BLaER1 (cell line): ENCODE measurements around the gene FARP2.

Experiments used
- H3K27ac ChIP-seq: shearing (Covaris generic); formaldehyde crosslinking; 2 replicates; pipeline ENCODE4 v1.8.1; 2022
- H3K27me3 ChIP-seq: shearing (Covaris generic); formaldehyde crosslinking; 2 replicates; pipeline ENCODE4 v1.8.1; 2022
- H3K36me3 ChIP-seq: shearing (Covaris generic); formaldehyde crosslinking; 2 replicates; pipeline ENCODE4 v1.8.1; 2022
- H3K4me1 ChIP-seq: shearing (Covaris generic); formaldehyde crosslinking; 2 replicates; pipeline ENCODE4 v1.8.1; 2022
- H3K4me2 ChIP-seq: shearing (Covaris generic); formaldehyde crosslinking; 2 replicates; pipeline ENCODE4 v1.8.1; 2022
- H3K4me3 ChIP-seq: shearing (Covaris generic); formaldehyde crosslinking; 2 replicates; pipeline ENCODE4 v1.8.1; 2022
- H3K9ac ChIP-seq: shearing (Covaris generic); formaldehyde crosslinking; 2 replicates; pipeline ENCODE4 v1.8.1; 2022
- H3K9me3 ChIP-seq: shearing (Covaris generic); formaldehyde crosslinking; 2 replicates; pipeline ENCODE4 v1.8.1; 2022
- H4K20me1 ChIP-seq: shearing (Covaris generic); formaldehyde crosslinking; 2 replicates; pipeline ENCODE4 v1.8.1; 2022
- Cebpa-rat ChIP-seq: shearing (Covaris generic); IDR thresholded peaks from 2 replicates; pipeline ENCODE4 v1.8.1; 2022

Gene FARP2

DNA sequence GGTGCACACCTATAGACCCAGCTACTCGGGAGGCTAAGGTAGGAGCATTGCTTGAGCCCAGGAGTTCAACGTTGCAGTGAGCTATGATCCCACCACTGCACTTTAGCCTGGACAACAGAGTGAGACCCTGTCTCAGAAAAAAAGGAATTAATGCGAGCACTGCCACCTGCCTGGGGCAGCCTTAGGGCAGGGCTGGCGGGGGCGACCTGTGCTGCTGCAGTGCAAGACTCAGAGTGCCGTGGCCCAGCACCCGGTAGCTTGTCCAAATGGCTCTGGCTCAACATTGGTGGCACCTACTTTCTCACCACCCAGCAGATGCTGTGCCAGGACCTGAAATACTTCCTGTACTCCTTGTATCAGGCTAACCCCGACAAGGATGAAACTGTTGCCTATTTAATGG is 122.1 kb downstream of the FARP2 start:
- Histone ChIP-seq H4K20me1 (no peaks in the 10 kb centered on the region), H3K36me3 (peaks cover 17% of the 10 kb centered on the region; the same call in 1 of the 2 replicates), H3K9me3 (no peaks in the 10 kb centered on the region), H3K27me3 (no peaks in the 10 kb centered on the region), H3K4me3 (no peak overlapping the region), H3K27ac (no peak overlapping the region), H3K4me1 (no peaks in the 10 kb centered on the region), H3K9ac (no peak overlapping the region), H3K4me2 (no peak overlapping the region)
- TF ChIP-seq Cebpa-rat, result no peak

DNA sequence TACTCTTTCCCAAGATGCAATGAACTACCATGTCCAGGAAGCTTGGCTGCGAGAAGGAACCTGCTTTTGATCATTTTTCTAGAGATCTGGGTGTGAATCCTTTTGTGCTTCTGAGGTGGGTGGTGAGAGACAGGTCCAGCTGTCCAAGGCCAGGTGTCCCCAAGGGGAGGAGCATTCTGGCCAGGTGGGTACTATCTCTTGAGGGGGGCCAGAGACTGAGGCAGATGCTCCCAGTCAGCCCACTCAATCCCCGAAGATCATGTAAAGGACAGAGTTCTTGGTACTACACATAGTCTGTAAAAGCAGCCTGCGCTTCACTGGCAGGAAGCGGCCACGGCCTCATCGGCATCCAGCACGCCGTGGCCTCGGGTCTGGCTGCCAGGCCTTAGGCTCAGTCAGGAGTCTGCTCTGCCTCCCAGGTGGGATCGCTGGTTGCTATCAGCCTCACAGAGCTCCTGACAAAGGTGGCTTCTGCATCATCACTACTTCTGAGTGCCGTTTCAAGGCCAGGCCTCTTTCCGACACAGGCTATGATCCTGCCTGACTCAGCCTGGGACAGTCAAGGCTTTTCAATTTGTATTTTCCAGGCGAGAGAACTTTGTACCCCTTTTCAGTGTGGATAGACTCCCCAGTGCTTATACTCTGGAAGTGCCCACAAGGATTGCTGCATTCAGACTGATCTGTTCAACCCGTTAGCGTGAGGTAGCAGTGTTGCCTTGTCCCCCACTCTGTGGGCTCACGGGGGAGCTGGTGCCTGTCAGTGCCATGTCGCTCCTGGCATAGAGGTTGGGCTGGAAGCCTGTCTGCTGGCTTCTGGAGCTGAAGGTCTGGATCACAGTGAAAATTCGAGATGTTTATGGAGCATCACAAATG is 123.2 kb downstream of the FARP2 start:
- H4K20me1 ChIP-seq, result no peaks in the 10 kb centered on the region
- no peak overlapping the region for H3K27ac ChIP-seq
- TF ChIP-seq Cebpa-rat, result no peak
- no peak overlapping the region for H3K9ac ChIP-seq
- peaks cover 17% of the 10 kb centered on the region; the same call in 1 of the 2 replicates for H3K36me3 ChIP-seq
- no peak overlapping the region for H3K4me3 ChIP-seq
- H3K9me3 ChIP-seq, result no peaks in the 10 kb centered on the region
- H3K4me2 ChIP-seq, result no peak overlapping the region
- no peaks in the 10 kb centered on the region for H3K27me3 ChIP-seq
- H3K4me1 ChIP-seq, result no peaks in the 10 kb centered on the region

DNA sequence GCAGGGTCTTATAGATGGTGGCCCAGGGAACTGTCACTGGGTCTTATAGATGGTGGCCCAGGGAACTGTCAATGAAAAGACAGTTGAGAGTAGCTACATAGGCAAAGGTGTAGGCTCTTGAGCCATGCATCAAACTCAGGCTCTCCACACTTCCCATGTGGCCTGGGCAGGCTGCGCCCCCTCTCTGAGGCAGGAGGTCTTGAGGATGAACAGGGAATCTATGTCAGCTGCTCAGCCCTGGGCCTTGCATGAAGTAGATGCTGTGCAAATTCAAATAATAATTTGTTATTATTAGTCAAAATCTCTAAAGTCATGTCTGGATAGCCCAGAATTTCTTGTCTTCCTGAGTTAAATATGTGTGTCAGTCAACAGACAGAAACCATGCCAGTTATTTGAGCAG is 125.6 kb downstream of the FARP2 start:
- Histone ChIP-seq H3K27me3 (no peaks in the 10 kb centered on the region), H3K9me3 (no peaks in the 10 kb centered on the region), H4K20me1 (no peaks in the 10 kb centered on the region), H3K4me3 (no peak overlapping the region), H3K4me2 (no peak overlapping the region), H3K9ac (no peak overlapping the region), H3K36me3 (peaks cover 15% of the 10 kb centered on the region; the same call in 1 of the 2 replicates), H3K27ac (no peak overlapping the region), H3K4me1 (no peaks in the 10 kb centered on the region)
- TF ChIP-seq Cebpa-rat, result no peak

GRCh38 chr2:241482126-241482955 is 126.3 kb downstream of the FARP2 start:
- Histone ChIP-seq H3K36me3 (peaks cover 16% of the 10 kb centered on the region; the same call in 1 of the 2 replicates), H3K9ac (no peak overlapping the region), H3K27ac (no peak overlapping the region), H3K4me2 (no peak overlapping the region), H3K27me3 (no peaks in the 10 kb centered on the region), H4K20me1 (no peaks in the 10 kb centered on the region), H3K9me3 (no peaks in the 10 kb centered on the region), H3K4me3 (no peak overlapping the region), H3K4me1 (no peaks in the 10 kb centered on the region)
- no peak for TF ChIP-seq Cebpa-rat

- Histone ChIP-seq H3K4me2 (no peak overlapping the region), H3K4me1 (no peaks in the 10 kb centered on the region), H3K9me3 (no peaks in the 10 kb centered on the region), H3K4me3 (no peak overlapping the region), H4K20me1 (no peaks in the 10 kb centered on the region), H3K27me3 (no peaks in the 10 kb centered on the region), H3K9ac (no peak overlapping the region), H3K36me3 (peaks cover 12% of the 10 kb centered on the region; the same call in 1 of the 2 replicates), H3K27ac (no peak overlapping the region)
- no peak for TF ChIP-seq Cebpa-rat
These were observed 127.2 kb downstream of the FARP2 start for GRCh38 chr2:241483305-241483704.

DNA sequence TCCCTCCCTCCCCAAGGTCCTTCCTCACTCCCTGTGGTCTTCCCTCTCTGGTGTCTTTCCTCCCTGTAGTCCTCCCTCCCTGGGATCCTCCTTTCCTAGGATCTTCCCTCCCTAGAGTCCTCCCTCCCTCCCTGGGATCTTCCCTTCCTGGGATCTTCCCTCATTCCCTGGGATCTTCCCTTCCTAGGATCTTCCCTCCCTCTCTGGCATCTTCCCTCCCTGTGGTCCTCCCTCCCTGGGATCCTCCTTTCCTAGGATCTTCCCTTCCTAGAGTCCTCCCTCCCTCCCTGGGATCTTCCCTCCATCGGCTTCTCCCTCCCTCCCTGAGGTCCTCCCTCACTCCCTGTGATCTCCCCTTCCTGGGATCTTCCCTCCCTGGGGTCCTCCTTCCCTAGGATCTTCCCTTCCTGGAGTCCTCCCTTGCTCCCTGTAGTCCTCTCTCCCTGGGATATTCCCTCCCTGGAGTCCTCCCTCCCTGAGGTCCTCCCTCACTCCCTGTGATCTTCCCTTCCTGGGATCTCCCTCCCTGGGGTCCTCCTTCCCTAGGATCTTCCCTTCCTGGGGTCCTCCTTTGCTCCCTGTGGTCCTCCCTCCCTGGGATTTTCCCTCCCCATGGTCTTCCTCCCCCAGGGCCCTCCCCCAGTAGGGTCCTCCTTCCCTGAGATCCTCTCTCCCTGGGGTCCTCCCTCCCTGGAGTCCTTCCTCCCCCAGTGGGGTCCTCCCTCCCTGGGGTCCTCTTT is 129.3 kb downstream of the FARP2 start:
- H3K9me3 ChIP-seq, result no peaks in the 10 kb centered on the region
- no peaks in the 10 kb centered on the region for H3K4me1 ChIP-seq

DNA sequence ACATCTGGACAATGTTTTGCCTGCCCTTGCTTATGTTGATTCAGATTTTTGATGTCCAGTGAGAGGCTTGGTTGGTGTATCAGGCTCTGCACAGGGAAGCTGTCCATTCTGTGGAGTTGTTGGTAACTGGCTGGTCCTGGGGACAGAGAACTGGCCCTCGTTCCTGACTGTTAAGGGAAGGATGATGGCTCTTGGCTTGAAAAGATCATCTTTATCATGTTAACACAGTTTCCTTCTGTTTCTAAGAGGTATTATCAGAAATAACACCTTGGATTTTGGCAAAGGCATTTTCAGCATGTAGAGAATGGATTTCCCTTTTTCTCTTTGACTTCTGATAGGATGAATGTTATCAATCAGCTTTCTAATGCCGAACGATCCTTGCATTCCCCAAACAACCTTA is 133.0 kb downstream of the FARP2 start:
- Histone ChIP-seq H3K4me3 (no peak overlapping the region), H3K36me3 (peaks cover 47% of the 10 kb centered on the region), H3K9ac (no peak overlapping the region), H3K27me3 (no peaks in the 10 kb centered on the region), H4K20me1 (peaks cover 28% of the 10 kb centered on the region), H3K9me3 (no peaks in the 10 kb centered on the region), H3K27ac (no peak overlapping the region), H3K4me2 (no peak overlapping the region), H3K4me1 (peaks cover 16% of the 10 kb centered on the region)
- TF ChIP-seq Cebpa-rat, result no peak

More for the DNA sequence above, 129.3 kb downstream of the FARP2 start:
- Histone ChIP-seq H3K27me3 (no peaks in the 10 kb centered on the region), H3K36me3 (peaks cover 12% of the 10 kb centered on the region; the same call in 1 of the 2 replicates), H3K4me2 (no peak overlapping the region), H3K27ac (no peak overlapping the region), H3K4me3 (no peak overlapping the region), H3K9ac (no peak overlapping the region), H4K20me1 (peaks cover 2% of the 10 kb centered on the region; the same call in 1 of the 2 replicates)
- no peak for TF ChIP-seq Cebpa-rat

GRCh38 chr2:241489733-241490680 is 133.9 kb downstream of the FARP2 start:
- TF ChIP-seq Cebpa-rat, result no peak
- Histone ChIP-seq H3K4me1 (peaks cover 16% of the 10 kb centered on the region), H3K27ac (no peak overlapping the region), H3K4me3 (no peak overlapping the region), H3K27me3 (no peaks in the 10 kb centered on the region), H4K20me1 (peaks cover 34% of the 10 kb centered on the region), H3K9me3 (no peaks in the 10 kb centered on the region), H3K36me3 (peaks cover 56% of the 10 kb centered on the region), H3K4me2 (no peak overlapping the region), H3K9ac (no peak overlapping the region)
